Hepatocyte (in vitro differentiated cells): ENCODE measurements around the gene S100A3.

ENCODE experiments used
- CTCF ChIP-seq: fragments of 200-600 bp; sonication (generic); IDR thresholded peaks from 2 replicates; pipeline ENCODE4 v1.5.1; 2016; ENCODE audit warnings: antibody characterized with exemption, mild to moderate bottlenecking; ENCODE audit not compliant: poor library complexity
- EZH2 ChIP-seq: fragments of 200-600 bp; sonication (generic); IDR thresholded peaks from 2 replicates; pipeline ENCODE4 v1.6.1; 2016; ENCODE audit warnings: antibody characterized with exemption, mild to moderate bottlenecking, borderline replicate concordance
- EZH2phosphoT487 ChIP-seq: fragments of 200-600 bp; sonication (generic); IDR thresholded peaks from one replicate; pipeline ENCODE4 v1.6.1; 2018; ENCODE audit warnings: antibody characterized with exemption, mild to moderate bottlenecking, low read depth, moderate library complexity; ENCODE audit not compliant: unreplicated experiment, severe bottlenecking

GRCh38 chr1:153545067-153546055 lies 3.7 kb downstream of the S100A3 start, which contains the start of gene S100A4:
- TF ChIP-seq EZH2 = no peak
- TF ChIP-seq CTCF = no peak
- TF ChIP-seq EZH2phosphoT487 = no peak
